H1 (cell line): Measurements from ENCODE around the gene NHP2. TPM values are rescaled to one million over a fixed set of nuclear protein-coding genes. Genes with fewer than 3 reads are reported as not detected.

Experiments used
- CEBPB ChIP-seq: IDR thresholded peaks from 2 replicates; pipeline ENCODE4 v1.6.1; 2012; ENCODE audit warnings: low read depth, low read length
- polyA plus RNA-seq, 7 experiments: library from polyadenylated mRNA; depleted of rRNA in 3 of 7; stranded (reverse) in 5 of 7; unstranded in 2 of 7; fragments of >200 nt in 5 of 7; fragments of 200-250 nt in 2 of 7; gene quantifications; 1 replicate in 5 of 7; 2 replicates in 1 of 7; 4 replicates in 1 of 7; pipeline versions ENCODE4 v1.2.1 to v1.2.3, GENCODE V29; 2011 to 2013; ENCODE audit warnings: missing spikeins in 2 of 7, mixed read lengths in 2 of 7
- total RNA-seq: library from RNA; stranded (reverse); fragmentation: NEBNext Ultra II Directional; extraction: Animal tissue kit (Norgen Biotek cat#: 25700); gene quantifications from 2 replicates; pipeline ENCODE4 v1.2.1, GENCODE V29; 2021

The NHP2 gene
- total and polyA plus RNA-seq, 2 of the 8 experiments (the other 6 are each of a cell fraction or from before 2014, with no cell fraction given) = 241 to 263 TPM

- TF ChIP-seq CEBPB = no peak
- TF ChIP-seq, all 59 proteins: peak for 0
Measured at GRCh38 chr5:178199581-178200434, 46.1 kb upstream of the NHP2 start (continued).
